ENCODE results near the gene MCOLN1. TPM values are rescaled to one million over a fixed set of nuclear protein-coding genes. Genes with fewer than 3 reads are reported as not detected.

MCOLN1 gene
- total and polyA plus RNA-seq, 2 of the 8 experiments (the other 6 are each of a cell fraction or from before 2014, with no cell fraction given) = 19.1 to 40.0 TPM

DNA sequence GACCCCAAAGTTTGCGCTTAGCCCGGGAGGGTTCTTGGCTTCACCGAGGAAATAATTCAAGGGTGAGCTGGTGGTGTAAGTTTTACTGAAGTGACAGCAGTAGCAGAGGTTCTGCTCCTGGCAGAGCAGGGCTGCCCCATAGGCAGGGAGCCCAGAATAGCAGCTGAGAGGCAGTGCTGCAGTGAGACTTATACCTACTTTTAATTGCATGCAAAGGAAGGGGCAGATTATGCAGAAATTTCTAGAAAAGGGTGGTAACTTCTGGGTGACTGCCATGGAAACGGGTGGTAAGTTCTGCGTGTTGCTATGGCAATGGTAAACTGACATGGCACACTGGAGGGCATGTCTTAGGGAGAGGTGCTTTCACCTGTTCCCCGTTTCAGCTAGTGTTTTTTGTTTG, 55.7 kb downstream of the MCOLN1 start (continued):
- TF ChIP-seq, protein P1, sequence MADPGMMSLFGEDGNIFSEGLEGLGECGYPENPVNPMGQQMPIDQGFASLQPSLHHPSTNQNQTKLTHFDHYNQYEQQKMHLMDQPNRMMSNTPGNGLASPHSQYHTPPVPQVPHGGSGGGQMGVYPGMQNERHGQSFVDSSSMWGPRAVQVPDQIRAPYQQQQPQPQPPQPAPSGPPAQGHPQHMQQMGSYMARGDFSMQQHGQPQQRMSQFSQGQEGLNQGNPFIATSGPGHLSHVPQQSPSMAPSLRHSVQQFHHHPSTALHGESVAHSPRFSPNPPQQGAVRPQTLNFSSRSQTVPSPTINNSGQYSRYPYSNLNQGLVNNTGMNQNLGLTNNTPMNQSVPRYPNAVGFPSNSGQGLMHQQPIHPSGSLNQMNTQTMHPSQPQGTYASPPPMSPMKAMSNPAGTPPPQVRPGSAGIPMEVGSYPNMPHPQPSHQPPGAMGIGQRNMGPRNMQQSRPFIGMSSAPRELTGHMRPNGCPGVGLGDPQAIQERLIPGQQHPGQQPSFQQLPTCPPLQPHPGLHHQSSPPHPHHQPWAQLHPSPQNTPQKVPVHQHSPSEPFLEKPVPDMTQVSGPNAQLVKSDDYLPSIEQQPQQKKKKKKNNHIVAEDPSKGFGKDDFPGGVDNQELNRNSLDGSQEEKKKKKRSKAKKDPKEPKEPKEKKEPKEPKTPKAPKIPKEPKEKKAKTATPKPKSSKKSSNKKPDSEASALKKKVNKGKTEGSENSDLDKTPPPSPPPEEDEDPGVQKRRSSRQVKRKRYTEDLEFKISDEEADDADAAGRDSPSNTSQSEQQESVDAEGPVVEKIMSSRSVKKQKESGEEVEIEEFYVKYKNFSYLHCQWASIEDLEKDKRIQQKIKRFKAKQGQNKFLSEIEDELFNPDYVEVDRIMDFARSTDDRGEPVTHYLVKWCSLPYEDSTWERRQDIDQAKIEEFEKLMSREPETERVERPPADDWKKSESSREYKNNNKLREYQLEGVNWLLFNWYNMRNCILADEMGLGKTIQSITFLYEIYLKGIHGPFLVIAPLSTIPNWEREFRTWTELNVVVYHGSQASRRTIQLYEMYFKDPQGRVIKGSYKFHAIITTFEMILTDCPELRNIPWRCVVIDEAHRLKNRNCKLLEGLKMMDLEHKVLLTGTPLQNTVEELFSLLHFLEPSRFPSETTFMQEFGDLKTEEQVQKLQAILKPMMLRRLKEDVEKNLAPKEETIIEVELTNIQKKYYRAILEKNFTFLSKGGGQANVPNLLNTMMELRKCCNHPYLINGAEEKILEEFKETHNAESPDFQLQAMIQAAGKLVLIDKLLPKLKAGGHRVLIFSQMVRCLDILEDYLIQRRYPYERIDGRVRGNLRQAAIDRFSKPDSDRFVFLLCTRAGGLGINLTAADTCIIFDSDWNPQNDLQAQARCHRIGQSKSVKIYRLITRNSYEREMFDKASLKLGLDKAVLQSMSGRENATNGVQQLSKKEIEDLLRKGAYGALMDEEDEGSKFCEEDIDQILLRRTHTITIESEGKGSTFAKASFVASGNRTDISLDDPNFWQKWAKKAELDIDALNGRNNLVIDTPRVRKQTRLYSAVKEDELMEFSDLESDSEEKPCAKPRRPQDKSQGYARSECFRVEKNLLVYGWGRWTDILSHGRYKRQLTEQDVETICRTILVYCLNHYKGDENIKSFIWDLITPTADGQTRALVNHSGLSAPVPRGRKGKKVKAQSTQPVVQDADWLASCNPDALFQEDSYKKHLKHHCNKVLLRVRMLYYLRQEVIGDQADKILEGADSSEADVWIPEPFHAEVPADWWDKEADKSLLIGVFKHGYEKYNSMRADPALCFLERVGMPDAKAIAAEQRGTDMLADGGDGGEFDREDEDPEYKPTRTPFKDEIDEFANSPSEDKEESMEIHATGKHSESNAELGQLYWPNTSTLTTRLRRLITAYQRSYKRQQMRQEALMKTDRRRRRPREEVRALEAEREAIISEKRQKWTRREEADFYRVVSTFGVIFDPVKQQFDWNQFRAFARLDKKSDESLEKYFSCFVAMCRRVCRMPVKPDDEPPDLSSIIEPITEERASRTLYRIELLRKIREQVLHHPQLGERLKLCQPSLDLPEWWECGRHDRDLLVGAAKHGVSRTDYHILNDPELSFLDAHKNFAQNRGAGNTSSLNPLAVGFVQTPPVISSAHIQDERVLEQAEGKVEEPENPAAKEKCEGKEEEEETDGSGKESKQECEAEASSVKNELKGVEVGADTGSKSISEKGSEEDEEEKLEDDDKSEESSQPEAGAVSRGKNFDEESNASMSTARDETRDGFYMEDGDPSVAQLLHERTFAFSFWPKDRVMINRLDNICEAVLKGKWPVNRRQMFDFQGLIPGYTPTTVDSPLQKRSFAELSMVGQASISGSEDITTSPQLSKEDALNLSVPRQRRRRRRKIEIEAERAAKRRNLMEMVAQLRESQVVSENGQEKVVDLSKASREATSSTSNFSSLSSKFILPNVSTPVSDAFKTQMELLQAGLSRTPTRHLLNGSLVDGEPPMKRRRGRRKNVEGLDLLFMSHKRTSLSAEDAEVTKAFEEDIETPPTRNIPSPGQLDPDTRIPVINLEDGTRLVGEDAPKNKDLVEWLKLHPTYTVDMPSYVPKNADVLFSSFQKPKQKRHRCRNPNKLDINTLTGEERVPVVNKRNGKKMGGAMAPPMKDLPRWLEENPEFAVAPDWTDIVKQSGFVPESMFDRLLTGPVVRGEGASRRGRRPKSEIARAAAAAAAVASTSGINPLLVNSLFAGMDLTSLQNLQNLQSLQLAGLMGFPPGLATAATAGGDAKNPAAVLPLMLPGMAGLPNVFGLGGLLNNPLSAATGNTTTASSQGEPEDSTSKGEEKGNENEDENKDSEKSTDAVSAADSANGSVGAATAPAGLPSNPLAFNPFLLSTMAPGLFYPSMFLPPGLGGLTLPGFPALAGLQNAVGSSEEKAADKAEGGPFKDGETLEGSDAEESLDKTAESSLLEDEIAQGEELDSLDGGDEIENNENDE (IDR thresholded peaks at IDR 0.05; ENCODE audit: insufficient replicate concordance, low read length) = no peak
- no peak for TF ChIP-seq RXRA (IDR thresholded peaks at IDR 0.05; ENCODE audit: insufficient read depth, low read depth, low read length)
- TF ChIP-seq KDM4A (IDR thresholded peaks at IDR 0.05; ENCODE audit: low read depth, low read length, severe bottlenecking) = no peak
- TF ChIP-seq HDAC6 (IDR thresholded peaks at IDR 0.05; ENCODE audit: low read depth, low read length) = no peak
